HepG2 (cell line): ENCODE data around the gene AVPR2. TPM values are rescaled to one million over a fixed set of nuclear protein-coding genes. Genes with fewer than 3 reads are reported as not detected.
A peak's percentile ranks its signal among the peaks of the same experiment; 100 is the strongest.

ENCODE experiments used
- ATAC-seq: fragments of 200-7000 bp; cut with Tn5 transposase; 3 replicates; pipeline ENCODE4 v1.9.1; 2020; ENCODE audit warnings: mild to moderate bottlenecking, moderate library complexity
- BruUV-seq: library from RNA; stranded (reverse); fragments of 400-500 nt; replicated peaks from 2 replicates; lab custom pipeline; 2021; lab: Mats Ljungman, UMichigan
- CTCF ChIA-PET: fragments of 300-600 bp; formaldehyde crosslinking; extraction: SDS; loops from one replicate; lab custom pipeline; 2021; ENCODE audit warnings: low total read pairs, inconsistent platforms, low intra/inter-chr PET ratio; lab: Yijun Ruan, JAX
- POLR2A ChIA-PET: fragments of 350-600 bp; sonication (Branson Sonifier 250); formaldehyde crosslinking; loops from one replicate; lab custom pipeline; 2020; ENCODE audit warnings: antibody characterized with exemption, inconsistent platforms; lab: Yijun Ruan, JAX
- DNase-seq: peaks from one replicate; pipeline ENCODE4 v3.0.0-alpha.2; 2015; ENCODE audit warnings: low spot score
- FAIRE-seq: peaks from 3 replicates; lab custom pipeline; 2011; peaks lifted over from hg19 to GRCh38; lab: Jason Lieb, UNC
- H2AFZ ChIP-seq: one replicate; pipeline ENCODE4 v1.6.1; 2011; ENCODE audit warnings: low read length, inconsistent platforms
- H3K27ac ChIP-seq: fragments of 300-600 bp; 3 replicates; pipeline ENCODE4 v1.8.0; 2011; ENCODE audit warnings: mixed run types, mild to moderate bottlenecking, mixed read lengths, low read length, inconsistent platforms; ENCODE audit not compliant: insufficient read depth; ENCODE audit errors: extremely low read length
- H3K27me3 ChIP-seq, 2 experiments: fragments of 200-600 bp in 1 of 2; 2 replicates in 1 of 2; 3 replicates in 1 of 2; pipeline versions ENCODE4 v1.6.0 to v1.8.0; 2011; ENCODE audit warnings: low read length in 2 of 2, mild to moderate bottlenecking in 2 of 2, moderate library complexity in 2 of 2, inconsistent platforms in 1 of 2; ENCODE audit not compliant: insufficient read depth in 2 of 2, control insufficient read depth in 1 of 2
- H3K36me3 ChIP-seq, 2 experiments: fragments of 200-600 bp in 1 of 2; replicated peaks in 1 of 2; 2 replicates in 1 of 2; 3 replicates in 1 of 2; pipeline versions ENCODE4 v1.5.1 to v1.8.0; 2011; ENCODE audit warnings: low read length in 2 of 2, inconsistent platforms in 1 of 2; ENCODE audit not compliant: insufficient read depth in 2 of 2, control insufficient read depth in 1 of 2
- H3K4me1 ChIP-seq: 2 replicates; pipeline ENCODE4 v1.5.1; 2012; ENCODE audit warnings: low read length, inconsistent platforms; ENCODE audit not compliant: insufficient read depth
- H3K4me2 ChIP-seq: 2 replicates; pipeline ENCODE4 v1.6.0; 2011; ENCODE audit warnings: low read depth, low read length, inconsistent platforms
- H3K4me3 ChIP-seq, 3 experiments: fragments of 200-600 bp in 1 of 3; sonication (generic), shearing (Covaris generic) in 1 of 3; replicated peaks in 1 of 3; 2 replicates each; pipeline ENCODE4 v1.5.1; 2011 to 2016; ENCODE audit warnings: low read length in 3 of 3, inconsistent platforms in 2 of 3, low read depth in 2 of 3, mild to moderate bottlenecking in 2 of 3, control low read depth in 1 of 3, mixed read lengths in 1 of 3; ENCODE audit not compliant: insufficient read depth in 1 of 3
- H3K79me2 ChIP-seq: one replicate; pipeline ENCODE4 v1.6.1; 2011; ENCODE audit warnings: low read length, inconsistent platforms; ENCODE audit not compliant: insufficient read depth
- H3K9ac ChIP-seq: 2 replicates; pipeline ENCODE4 v1.6.0; 2011; ENCODE audit warnings: mild to moderate bottlenecking, low read depth, low read length, inconsistent platforms; ENCODE audit not compliant: insufficient read depth
- H3K9me3 ChIP-seq: 2 replicates; pipeline ENCODE4 v1.5.1; 2012; ENCODE audit warnings: mild to moderate bottlenecking, low read length
- H4K20me1 ChIP-seq: 2 replicates; pipeline ENCODE4 v1.6.0; 2011; ENCODE audit warnings: inconsistent platforms, mild to moderate bottlenecking, low read length, moderate library complexity; ENCODE audit not compliant: insufficient read depth
- AGO2 ChIP-seq: fragments of 200-400 bp; formaldehyde crosslinking; optimal IDR thresholded peaks from 2 replicates; pipeline ENCODE3; 2017; ENCODE audit warnings: mild to moderate bottlenecking, low read depth, low read length, moderate library complexity
- ARNT2 ChIP-seq: sonication (generic); formaldehyde crosslinking; IDR thresholded peaks from 2 replicates; pipeline ENCODE4 v1.8.0; 2022; ENCODE audit warnings: mild to moderate bottlenecking, low read depth, missing genetic modification reagents, moderate library complexity
- KDM2A ChIP-seq: sonication (generic); formaldehyde crosslinking; IDR thresholded peaks from 2 replicates; pipeline ENCODE4 v1.4.0; 2020; ENCODE audit warnings: low read depth, missing genetic modification reagents, borderline replicate concordance
- WGBS: methylation state at CpG from one replicate; pipeline ENCODE4 v1.1.6; 2017; ENCODE audit warnings: low lambda C conversion rate; 5-methylcytosine and 5-hydroxymethylcytosine counted together
- in situ Hi-C: cut with HindIII; loops from 2 replicates; pipeline ENCODE4 v1.10.0; 2017; ENCODE audit warnings: low pct_unique_long_range_greater_than_20kb; ENCODE audit not compliant: extremely low pct_ligation_motif_present
- intact Hi-C: fragments of 100-400 bp; cut with micrococcal nuclease; formaldehyde crosslinking; loops from one replicate; pipeline ENCODE4 v1.10.0; 2022; ENCODE audit not compliant: unreplicated experiment
- polyA plus RNA-seq, 8 experiments: library from polyadenylated mRNA; depleted of rRNA in 3 of 8; stranded (reverse) in 7 of 8; unstranded in 1 of 8; fragments of >200 nt; fragmentation: Illumina TruSeq in 4 of 8; extraction: Trizol in 4 of 8; gene quantifications; 2 replicates each; pipeline versions ENCODE4 v1.2.1 to v1.2.3, GENCODE V29; 2011 to 2016; ENCODE audit warnings: low read depth in 4 of 8, missing spikeins in 1 of 8, mixed read lengths in 1 of 8; ENCODE audit not compliant: insufficient read depth in 1 of 8
- total RNA-seq, 5 experiments: library from RNA; depleted of rRNA; stranded (reverse); fragments of >200 nt; fragmentation: Illumina TruSeq; extraction: Trizol; gene quantifications; 2 replicates each; pipeline ENCODE4 v1.2.3, GENCODE V29; 2016; ENCODE audit warnings: low read depth in 1 of 5
- TF ChIP-seq, protein P1 (sequence below): sonication (generic); formaldehyde crosslinking; IDR thresholded peaks from 2 replicates; pipeline ENCODE4 v1.4.0; 2020; ENCODE audit warnings: low read depth, mild to moderate bottlenecking, missing genetic modification reagents
- TF ChIP-seq, protein P2 (sequence below): sonication (generic); formaldehyde crosslinking; IDR thresholded peaks from 2 replicates; pipeline ENCODE4 v1.4.0; 2020; ENCODE audit warnings: mild to moderate bottlenecking, missing genetic modification reagents

The AVPR2 gene
- total and polyA plus RNA-seq, 2 of the 13 experiments (the other 11 are each of a cell fraction or from before 2014, with no cell fraction given) = not detected

DNA sequence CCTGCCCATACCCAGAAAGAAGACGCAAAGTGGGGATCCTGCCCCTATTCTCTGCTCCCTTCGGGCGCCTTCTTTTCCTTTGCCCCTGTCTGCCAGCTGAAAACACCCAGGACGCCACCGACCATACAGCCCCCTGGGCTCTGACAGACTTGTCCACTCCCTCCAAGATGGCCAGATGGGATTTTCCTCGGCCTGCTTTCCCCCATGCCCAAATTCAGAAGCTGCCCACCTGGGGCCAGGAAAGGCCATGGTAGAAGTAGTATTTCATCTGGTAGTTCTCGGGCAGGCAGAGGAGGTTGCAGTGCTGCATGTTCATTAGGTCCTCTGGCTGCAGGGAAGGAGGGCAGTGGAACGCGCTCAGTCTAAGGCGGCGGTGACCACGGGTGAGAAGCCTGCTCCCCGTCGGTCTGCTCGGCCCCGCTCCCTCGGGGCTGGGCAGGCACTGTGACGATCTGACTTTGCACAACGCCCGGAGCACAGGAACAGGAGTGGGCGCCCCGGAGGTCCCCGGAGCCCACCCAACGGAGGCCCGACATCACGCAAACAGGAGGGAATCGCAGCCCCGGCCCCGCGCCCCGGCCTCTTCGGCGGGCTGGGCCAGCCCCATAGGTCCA is 29.8 kb downstream of the AVPR2 start:
- H3K9me3 ChIP-seq = no peaks in the 10 kb centered on the region
- H3K79me2 ChIP-seq = peaks cover 9% of the 10 kb centered on the region
- POLR2A ChIA-PET = interaction anchor here (1.2 to 2.6 kb wide), 5 partner anchors 8 to 207 kb away, joined by 4 to 20 read pairs (median 5); partner anchors contain the start of genes ARHGAP4 and RENBP
- in situ Hi-C loops = no loop called here
- DNase-seq (no peak), FAIRE-seq (no peak), ATAC-seq (no peak; the same call in 2 of the 3 replicates)
- H3K36me3 ChIP-seq = peaks cover 1 to 8% of the 10 kb centered on the region in 2 experiments; a peak in 1 of 5 replicates
- H3K4me3 ChIP-seq = peak overlapping the region; percentile 67 to 81 (median 80)
- TF ChIP-seq, protein P1, sequence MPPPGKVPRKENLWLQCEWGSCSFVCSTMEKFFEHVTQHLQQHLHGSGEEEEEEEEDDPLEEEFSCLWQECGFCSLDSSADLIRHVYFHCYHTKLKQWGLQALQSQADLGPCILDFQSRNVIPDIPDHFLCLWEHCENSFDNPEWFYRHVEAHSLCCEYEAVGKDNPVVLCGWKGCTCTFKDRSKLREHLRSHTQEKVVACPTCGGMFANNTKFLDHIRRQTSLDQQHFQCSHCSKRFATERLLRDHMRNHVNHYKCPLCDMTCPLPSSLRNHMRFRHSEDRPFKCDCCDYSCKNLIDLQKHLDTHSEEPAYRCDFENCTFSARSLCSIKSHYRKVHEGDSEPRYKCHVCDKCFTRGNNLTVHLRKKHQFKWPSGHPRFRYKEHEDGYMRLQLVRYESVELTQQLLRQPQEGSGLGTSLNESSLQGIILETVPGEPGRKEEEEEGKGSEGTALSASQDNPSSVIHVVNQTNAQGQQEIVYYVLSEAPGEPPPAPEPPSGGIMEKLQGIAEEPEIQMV = no peak
- TF ChIP-seq AGO2 (peak; percentile 30), ARNT2 (0 out of 2 replicates have a peak, but pooled peaks have one; percentile 16), KDM2A (peak; percentile 37; the same call in 1 of the 2 replicates)
- TF ChIP-seq, protein P2, sequence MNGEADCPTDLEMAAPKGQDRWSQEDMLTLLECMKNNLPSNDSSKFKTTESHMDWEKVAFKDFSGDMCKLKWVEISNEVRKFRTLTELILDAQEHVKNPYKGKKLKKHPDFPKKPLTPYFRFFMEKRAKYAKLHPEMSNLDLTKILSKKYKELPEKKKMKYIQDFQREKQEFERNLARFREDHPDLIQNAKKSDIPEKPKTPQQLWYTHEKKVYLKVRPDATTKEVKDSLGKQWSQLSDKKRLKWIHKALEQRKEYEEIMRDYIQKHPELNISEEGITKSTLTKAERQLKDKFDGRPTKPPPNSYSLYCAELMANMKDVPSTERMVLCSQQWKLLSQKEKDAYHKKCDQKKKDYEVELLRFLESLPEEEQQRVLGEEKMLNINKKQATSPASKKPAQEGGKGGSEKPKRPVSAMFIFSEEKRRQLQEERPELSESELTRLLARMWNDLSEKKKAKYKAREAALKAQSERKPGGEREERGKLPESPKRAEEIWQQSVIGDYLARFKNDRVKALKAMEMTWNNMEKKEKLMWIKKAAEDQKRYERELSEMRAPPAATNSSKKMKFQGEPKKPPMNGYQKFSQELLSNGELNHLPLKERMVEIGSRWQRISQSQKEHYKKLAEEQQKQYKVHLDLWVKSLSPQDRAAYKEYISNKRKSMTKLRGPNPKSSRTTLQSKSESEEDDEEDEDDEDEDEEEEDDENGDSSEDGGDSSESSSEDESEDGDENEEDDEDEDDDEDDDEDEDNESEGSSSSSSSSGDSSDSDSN (CRISPR knock-in tag) = peak; percentile 36; the same call in 1 of the 2 replicates
- H3K9ac ChIP-seq = peak overlapping the region; percentile 78
- CTCF ChIA-PET = no interaction called here
- intact Hi-C loops = no loop called here
- peak overlapping the region; percentile 76 for H3K4me2 ChIP-seq
- WGBS = no CpG with 5 or more reads among the region's 33 CpGs
- no peak overlapping the region for H2AFZ ChIP-seq
- H3K27me3 ChIP-seq = no peaks in the 10 kb centered on the region
- TSS peak; percentile 50 for BruUV-seq
- no peaks in the 10 kb centered on the region for H4K20me1 ChIP-seq
- H3K4me1 ChIP-seq = peaks cover 13% of the 10 kb centered on the region
- peak overlapping the region; percentile 40 for H3K27ac ChIP-seq
